Fibroblast of villous mesenchyme (primary cell): ENCODE data around the gene WBP2NL. TPM values are rescaled to one million over a fixed set of nuclear protein-coding genes. Genes with fewer than 3 reads are reported as not detected.

Source experiments
- DNase-seq: peaks from one replicate; pipeline ENCODE4 v3.0.0-alpha.2; 2010; ENCODE audit warnings: low read depth
- H3K4me3 ChIP-seq: 2 replicates; pipeline ENCODE4 v1.5.1; 2011; ENCODE audit warnings: low read depth, mild to moderate bottlenecking, low read length
- CTCF ChIP-seq: IDR thresholded peaks from 2 replicates; pipeline ENCODE4 v1.5.1; 2012; ENCODE audit warnings: low read depth, mild to moderate bottlenecking, low read length; ENCODE audit not compliant: insufficient read depth
- total RNA-seq: library from RNA; depleted of rRNA; stranded (reverse); fragments of >200 nt; gene quantifications from 2 replicates; pipeline ENCODE4 v1.2.3, GENCODE V29; 2012

WBP2NL gene
- total RNA-seq, 1 donor = 0.43 TPM

DNA sequence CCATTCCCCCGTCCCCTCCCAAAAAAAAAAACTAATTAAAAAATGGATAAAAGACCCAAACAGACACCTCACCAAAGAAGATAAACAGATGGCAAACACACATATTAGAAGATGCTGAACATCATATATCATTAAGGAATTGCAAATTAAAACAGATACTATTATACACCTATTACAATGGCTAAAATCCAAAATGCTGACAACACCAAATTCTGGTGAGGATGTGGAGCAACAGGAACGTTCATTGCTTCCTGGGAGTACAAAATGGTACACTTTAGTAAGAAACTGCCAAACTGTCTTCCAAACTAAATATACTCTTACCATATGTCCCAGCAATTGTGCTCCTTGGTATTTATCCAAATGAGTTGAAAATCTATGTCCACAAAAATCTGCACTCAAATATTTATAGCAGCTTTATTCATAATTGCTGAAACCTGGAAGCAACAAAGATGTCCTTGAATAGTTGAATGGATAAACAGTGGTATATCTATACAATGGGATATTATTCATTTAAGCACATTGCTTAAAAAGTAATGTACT lies 52.1 kb downstream of the WBP2NL start:
- DNase-seq = no peak
- H3K4me3 ChIP-seq = no peak overlapping the region
- no peak for TF ChIP-seq CTCF

DNA sequence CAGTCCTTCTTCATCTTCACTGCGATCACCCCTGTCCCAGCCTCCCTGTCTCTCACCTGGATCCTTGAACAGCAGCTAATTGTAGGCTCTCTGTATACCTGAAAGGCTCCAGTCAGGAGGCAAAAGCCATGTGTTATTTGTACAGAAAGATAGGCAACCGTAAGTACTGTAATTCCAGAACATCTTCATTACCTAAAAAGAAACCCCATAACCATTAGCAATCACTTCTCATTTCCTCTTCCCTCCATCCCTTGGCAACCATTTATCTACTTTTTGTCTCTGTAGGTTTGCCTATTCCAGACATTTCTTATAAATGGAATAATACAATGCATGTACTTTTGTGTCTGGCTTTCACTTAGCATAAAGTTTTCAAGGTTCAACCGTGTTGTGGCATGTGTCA lies 54.2 kb downstream of the WBP2NL start:
- no peak for TF ChIP-seq CTCF
- no peak overlapping the region for H3K4me3 ChIP-seq
- no peak for DNase-seq

DNA sequence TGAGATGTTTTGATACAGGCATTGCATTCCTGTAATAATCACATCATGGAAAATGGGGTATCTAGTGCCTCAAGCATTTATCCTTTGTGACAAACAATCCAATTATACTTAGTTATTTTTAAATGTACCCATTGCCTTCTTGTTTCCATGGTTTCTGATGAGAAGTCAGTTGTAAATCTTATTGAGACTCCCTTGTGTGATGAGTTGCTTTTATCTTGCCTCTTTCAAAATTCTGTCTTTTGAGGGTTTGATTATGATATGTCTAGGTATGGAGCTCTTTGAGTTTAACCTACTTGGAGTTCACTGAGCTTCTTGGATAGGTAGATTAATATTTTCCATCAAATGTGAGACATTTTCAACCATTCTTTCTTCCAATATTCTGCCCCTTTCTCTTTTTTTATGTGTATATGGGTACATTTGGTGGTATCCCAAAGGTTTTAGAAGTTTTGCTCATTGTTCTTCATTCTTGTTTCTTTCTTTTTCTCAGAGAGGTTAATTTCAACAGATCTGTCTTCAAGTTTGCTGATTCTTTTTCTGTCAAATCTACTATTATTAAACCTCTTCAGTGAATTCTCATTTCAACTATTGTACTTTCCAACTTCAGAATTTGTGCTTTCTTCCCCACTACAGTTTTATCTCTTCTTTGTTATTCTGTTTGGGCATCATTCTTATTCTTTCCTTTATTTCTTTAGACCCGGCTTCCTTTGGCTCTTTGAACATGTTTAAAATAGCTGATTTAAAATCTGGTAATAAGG lies 58.3 kb downstream of the WBP2NL start:
- H3K4me3 ChIP-seq = no peak overlapping the region
- no peak for DNase-seq
- no peak for TF ChIP-seq CTCF

- DNase-seq = no peak
- no peak for TF ChIP-seq CTCF
- no peak overlapping the region for H3K4me3 ChIP-seq
Measured at GRCh38 chr22:42060489-42060888, 61.9 kb downstream of the WBP2NL start.

GRCh38 chr22:42061041-42061440 lies 62.5 kb downstream of the WBP2NL start:
- no peak for DNase-seq
- TF ChIP-seq CTCF = no peak
- H3K4me3 ChIP-seq = no peak overlapping the region

- no peak overlapping the region for H3K4me3 ChIP-seq
- no peak for DNase-seq
- TF ChIP-seq CTCF = no peak
Measured at GRCh38 chr22:42062506-42063170, 64.0 kb downstream of the WBP2NL start.

DNA sequence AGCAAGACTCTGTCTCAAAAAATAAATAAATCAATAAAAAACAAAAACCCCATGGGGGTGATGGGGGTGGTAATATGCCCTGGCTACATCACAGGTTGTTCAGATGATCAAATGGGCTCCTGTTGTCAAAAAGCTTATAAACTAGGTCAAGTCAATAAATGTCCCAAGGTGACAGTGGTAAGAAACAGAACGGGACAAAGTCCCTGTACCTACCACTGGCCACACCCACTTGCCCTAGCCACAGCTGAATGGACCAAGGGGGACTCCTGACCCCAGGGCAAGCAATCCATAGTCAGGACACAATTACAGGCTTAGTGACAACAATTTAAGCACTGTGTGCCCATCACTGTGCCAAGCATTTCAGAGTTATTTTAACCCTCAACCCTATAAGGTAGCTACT lies 66.0 kb downstream of the WBP2NL start:
- no peak for DNase-seq
- TF ChIP-seq CTCF = no peak

More for the DNA sequence above, 66.0 kb downstream of the WBP2NL start:
- H3K4me3 ChIP-seq = no peak overlapping the region
